Ascending aorta (tissue), 2 donors: Measurements from ENCODE around the gene SLC44A2. TPM values are rescaled to one million over a fixed set of nuclear protein-coding genes. Genes with fewer than 3 reads are reported as not detected.

ENCODE experiments used
- DNase-seq, 2 donors: peaks; one replicate each; pipeline ENCODE4 v3.0.0-alpha.2; 2019; ENCODE audit warnings: low spot score in 2 of 2
- H3K27ac ChIP-seq, 2 donors: fragments of 200-600 bp; sonication (generic); one replicate each; pipeline ENCODE4 v1.5.1; 2016 to 2017; ENCODE audit warnings: mild to moderate bottlenecking in 1 of 2
- H3K27me3 ChIP-seq: fragments of 200-600 bp; sonication (generic); one replicate; pipeline ENCODE4 v1.5.1; 2017
- H3K36me3 ChIP-seq, 2 donors: fragments of 200-600 bp; sonication (generic); one replicate each; pipeline ENCODE4 v1.5.1; 2016
- H3K4me1 ChIP-seq, 2 donors: fragments of 200-600 bp; sonication (generic); one replicate each; pipeline ENCODE4 v1.5.1; 2016 to 2017; ENCODE audit warnings: mild to moderate bottlenecking in 1 of 2
- H3K4me3 ChIP-seq, 2 donors: fragments of 200-600 bp; sonication (generic); one replicate each; pipeline ENCODE4 v1.5.1; 2016 to 2017; ENCODE audit warnings: mild to moderate bottlenecking in 1 of 2
- H3K9me3 ChIP-seq, 2 donors: fragments of 200-600 bp; sonication (generic); one replicate each; pipeline ENCODE4 v1.5.1; 2016
- CTCF ChIP-seq, 3 experiments: fragments of 200-600 bp in 2 of 3; fragments of 450-650 bp in 1 of 3; sonication (generic) in 2 of 3; IDR thresholded peaks; one replicate each; pipeline ENCODE4 v1.5.1; 2016 to 2019; ENCODE audit warnings: antibody characterized with exemption in 3 of 3, mild to moderate bottlenecking in 1 of 3, moderate library complexity in 1 of 3
- intact Hi-C: fragments of 100-400 bp; cut with DNase I; formaldehyde crosslinking; loops from one replicate; pipeline ENCODE4 v1.15.1; 2023
- total RNA-seq: library from RNA; depleted of rRNA; stranded (reverse); fragments of >200 nt; gene quantifications from one replicate; pipeline ENCODE4 v1.1.0, GENCODE V29; 2016

The SLC44A2 gene
- total RNA-seq, 1 donor from 2014 or later: 354 TPM

- H3K4me1 ChIP-seq: peaks cover 3 to 19% of the 10 kb centered on the region in 2 donors
- no peak for DNase-seq
- H3K9me3 ChIP-seq: no peaks in the 10 kb centered on the region
- H3K27ac ChIP-seq: peak overlapping the region; percentile 24 to 53
- no peak for TF ChIP-seq CTCF (IDR thresholded peaks at IDR 0.05)
- no peak overlapping the region for H3K4me3 ChIP-seq
- H3K36me3 ChIP-seq: peaks cover 44 to 48% of the 10 kb centered on the region in 2 donors
- no peaks in the 10 kb centered on the region for H3K27me3 ChIP-seq
- intact Hi-C loops: loop anchor here (1.0 to 5.0 kb wide), 2 partner anchors 42 to 63 kb away; no protein-coding TSS in a partner anchor
These were observed 18.6 kb downstream of the SLC44A2 start for GRCh38 chr19:10643968-10644259.

DNA sequence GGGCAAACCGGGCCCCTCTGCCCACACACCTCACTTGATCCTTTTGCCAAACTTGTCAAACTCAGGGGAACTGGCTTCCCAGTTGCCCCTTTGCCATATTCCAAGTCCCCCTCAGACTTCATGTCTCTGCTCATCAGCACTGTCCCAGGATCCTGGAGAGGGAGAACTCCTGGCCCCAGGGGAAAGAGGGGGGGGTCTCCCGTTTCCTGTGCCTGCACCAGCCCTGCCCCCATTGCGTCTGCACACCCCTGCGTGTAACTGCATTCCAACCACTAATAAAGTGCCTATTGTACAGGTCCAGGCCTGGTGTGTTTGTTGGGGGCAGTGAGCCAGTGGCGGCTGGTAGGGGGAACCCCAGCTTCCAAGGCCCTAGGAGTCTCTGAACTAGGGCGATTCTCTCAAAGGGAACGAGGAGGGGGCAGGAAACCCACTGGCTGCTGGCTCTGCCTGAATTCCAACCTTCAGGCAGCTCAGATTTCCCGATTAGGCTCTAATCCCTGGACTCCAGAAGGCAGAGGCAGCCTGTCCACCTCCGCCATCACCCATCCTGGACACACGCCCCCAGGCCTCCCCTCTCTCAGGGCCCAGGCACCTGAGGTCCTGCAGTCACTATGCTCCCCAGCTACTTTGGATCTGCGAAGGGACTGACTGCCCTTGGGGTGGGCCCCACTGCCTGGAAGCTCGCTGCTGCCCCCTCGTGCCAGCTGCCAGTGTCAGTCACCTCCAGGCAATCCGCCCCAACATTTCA lies 19.1 kb downstream of the SLC44A2 start:
- peaks cover 39 to 43% of the 10 kb centered on the region in 2 donors for H3K36me3 ChIP-seq
- no peaks in the 10 kb centered on the region for H3K9me3 ChIP-seq
- H3K27me3 ChIP-seq: no peaks in the 10 kb centered on the region
- no peak overlapping the region for H3K4me3 ChIP-seq
- intact Hi-C loops: loop anchor here (1.0 to 5.0 kb wide), 2 partner anchors 42 to 63 kb away; no protein-coding TSS in a partner anchor
- peak; percentile 85 to 96 (median 87) for TF ChIP-seq CTCF (IDR thresholded peaks at IDR 0.05)
- H3K4me1 ChIP-seq: peaks cover 3 to 19% of the 10 kb centered on the region in 2 donors
- peak; percentile 24 to 90 for DNase-seq
- H3K27ac ChIP-seq: peak overlapping the region; percentile 24 to 53

DNA sequence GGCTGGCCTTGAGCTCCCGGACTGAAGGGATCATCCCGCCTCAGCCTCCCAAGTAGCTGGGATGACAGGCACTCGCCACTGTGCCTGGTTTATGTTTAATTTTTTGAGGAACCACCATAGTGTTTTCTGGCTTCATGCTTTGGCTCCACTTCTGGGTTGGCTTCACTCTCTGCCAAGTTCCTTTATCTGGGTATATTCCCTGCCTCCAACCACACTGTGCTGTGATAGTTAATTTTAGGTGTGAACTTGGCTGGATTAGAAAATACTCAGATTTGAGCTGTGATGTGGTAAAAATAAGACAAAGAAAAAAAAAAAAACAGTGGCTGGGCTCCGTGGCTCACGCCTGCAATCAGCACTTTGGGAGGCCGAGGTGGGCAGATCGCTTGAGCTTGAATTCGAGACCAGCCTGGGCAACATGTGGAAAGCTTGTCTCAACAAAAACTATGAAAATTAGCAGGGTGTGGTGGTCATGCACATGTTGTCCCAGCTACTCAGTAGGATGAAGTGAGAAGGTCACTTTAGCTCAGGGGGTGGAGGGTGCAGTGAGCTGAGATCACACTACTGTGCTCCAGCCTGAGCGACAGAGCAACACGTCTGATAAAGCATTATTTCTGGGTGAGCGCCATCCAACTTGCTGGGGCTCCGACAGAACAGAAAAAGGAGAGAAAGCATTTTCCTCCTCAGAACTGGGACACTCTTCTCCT lies 21.3 kb downstream of the SLC44A2 start:
- intact Hi-C loops: no loop called here
- Histone ChIP-seq H3K4me1 (peaks cover 3 to 19% of the 10 kb centered on the region in 2 donors), H3K36me3 (peaks cover 20 to 23% of the 10 kb centered on the region in 2 donors), H3K27ac (peak overlapping the region; percentile 58 to 73), H3K9me3 (no peaks in the 10 kb centered on the region), H3K27me3 (no peaks in the 10 kb centered on the region), H3K4me3 (peak overlapping the region in 1 of 2 donors; percentile 13)
- DNase-seq: no peak
- TF ChIP-seq CTCF (IDR thresholded peaks at IDR 0.05): no peak

DNA sequence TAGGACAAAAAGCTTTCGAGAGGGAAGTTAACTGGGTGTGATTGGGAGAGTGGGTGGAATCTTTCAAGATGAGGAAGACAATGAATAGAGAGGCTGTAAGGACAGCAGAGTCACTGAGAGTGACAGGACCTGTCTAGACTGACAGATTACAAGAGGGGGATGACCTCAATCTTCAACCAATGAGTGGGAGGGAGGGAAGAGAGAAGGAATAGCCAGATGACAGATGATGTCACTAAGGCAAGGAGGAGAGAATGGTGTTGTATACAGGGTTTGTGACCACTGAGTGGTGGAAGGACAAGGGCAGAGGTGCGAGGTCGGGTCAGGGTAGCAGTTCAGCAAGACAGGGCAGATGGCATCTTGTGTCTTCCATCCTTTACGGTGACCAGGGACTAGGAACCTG lies 23.0 kb downstream of the SLC44A2 start:
- Histone ChIP-seq H3K9me3 (no peaks in the 10 kb centered on the region), H3K4me1 (peaks cover 3 to 32% of the 10 kb centered on the region in 2 donors), H3K27me3 (no peaks in the 10 kb centered on the region), H3K36me3 (peaks cover 5 to 6% of the 10 kb centered on the region in 2 donors), H3K4me3 (no peak overlapping the region), H3K27ac (peak overlapping the region in 1 of 2 donors; percentile 40)
- DNase-seq: no peak
- no peak for TF ChIP-seq CTCF (IDR thresholded peaks at IDR 0.05)
- intact Hi-C loops: no loop called here

DNA sequence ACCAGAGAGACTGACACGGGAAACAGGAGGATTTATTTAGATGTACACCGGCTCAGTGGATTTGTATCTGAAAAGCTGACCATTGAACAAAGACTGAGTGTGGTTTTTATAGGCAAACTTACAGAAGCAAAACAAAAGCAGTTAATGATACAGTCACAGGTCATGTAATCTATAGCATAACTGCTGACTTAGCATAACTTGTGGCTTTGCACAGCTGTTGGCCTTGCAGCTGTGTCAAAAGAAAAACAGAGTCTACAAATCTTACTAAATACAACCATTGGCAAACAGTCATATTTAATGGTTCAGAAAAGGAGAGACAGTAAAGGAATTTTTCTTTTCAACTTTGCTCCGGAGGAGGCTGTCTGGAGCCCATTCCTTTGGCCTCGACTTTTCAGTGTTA lies 26.5 kb downstream of the SLC44A2 start:
- TF ChIP-seq CTCF (IDR thresholded peaks at IDR 0.05): no peak
- Histone ChIP-seq H3K4me1 (peaks cover 0 to 25% of the 10 kb centered on the region in 2 donors), H3K9me3 (no peaks in the 10 kb centered on the region), H3K27ac (peak overlapping the region in 1 of 2 donors; percentile 100), H3K4me3 (no peak overlapping the region), H3K36me3 (no peaks in the 10 kb centered on the region), H3K27me3 (no peaks in the 10 kb centered on the region)
- no peak for DNase-seq
- intact Hi-C loops: loop anchor here (5.0 kb wide), 2 partner anchors 65 to 150 kb away; partner anchors contain the start of genes DNM2 and KEAP1
